Tibial nerve (tissue), 3 donors: ENCODE measurements around the gene QPRT.

ENCODE experiments used
- CTCF ChIP-seq, 5 experiments: fragments of 200-600 bp in 3 of 5; fragments of 450-650 bp in 2 of 5; sonication (generic) in 3 of 5; IDR thresholded peaks; one replicate each; pipeline ENCODE4 v1.5.1; 2016 to 2019; ENCODE audit warnings: antibody characterized with exemption in 5 of 5, mild to moderate bottlenecking in 3 of 5, moderate library complexity in 2 of 5
- POLR2A ChIP-seq, 2 donors: fragments of 450-650 bp; IDR thresholded peaks; one replicate each; pipeline ENCODE4 v1.6.1; 2017; ENCODE audit warnings: antibody characterized with exemption in 2 of 2, mild to moderate bottlenecking in 2 of 2, moderate library complexity in 2 of 2

GRCh38 chr16:29687755-29688154 is 8.8 kb downstream of the QPRT start:
- TF ChIP-seq POLR2A (IDR thresholded peaks at IDR 0.05), result no peak
- no peak for TF ChIP-seq CTCF (IDR thresholded peaks at IDR 0.05)
